Endothelial cell of umbilical vein (primary cell): ENCODE data around the gene PRPF40B. TPM values are rescaled to one million over a fixed set of nuclear protein-coding genes. Genes with fewer than 3 reads are reported as not detected.

Experiments
- BruUV-seq: library from RNA; stranded (reverse); fragments of 400-500 nt; replicated peaks from 2 replicates; lab custom pipeline; 2021; lab: Mats Ljungman, UMichigan
- CTCF ChIA-PET: fragments of 300-600, 350-600 bp; sonication (Branson Sonifier 250); formaldehyde crosslinking; loops from one replicate; lab custom pipeline; 2021; ENCODE audit warnings: antibody characterized with exemption, inconsistent platforms; lab: Charles Lee
- POLR2A ChIA-PET: fragments of 300-600, 350-600 bp; sonication (Branson Sonifier 250); formaldehyde crosslinking; loops from one replicate; lab custom pipeline; 2021; ENCODE audit warnings: antibody characterized with exemption, inconsistent platforms; lab: Charles Lee
- DNase-seq: peaks from one replicate; pipeline ENCODE4 v3.0.0-alpha.2; 2011; ENCODE audit warnings: low read depth, low spot score
- FAIRE-seq: peaks from 2 replicates; lab custom pipeline; 2011; peaks lifted over from hg19 to GRCh38; lab: Jason Lieb, UNC
- H2AFZ ChIP-seq: 2 replicates; pipeline ENCODE4 v1.6.0; 2012; ENCODE audit warnings: low read depth, low read length, control low read depth, inconsistent platforms
- H3K27ac ChIP-seq: 2 replicates; pipeline ENCODE4 v1.5.1; 2011; ENCODE audit warnings: low read depth, mild to moderate bottlenecking, control low read depth, low read length, moderate library complexity; ENCODE audit not compliant: insufficient read depth
- H3K27me3 ChIP-seq, 2 experiments: 2 replicates each; pipeline versions ENCODE4 v1.6.0 to v1.6.1; 2011; ENCODE audit warnings: low read length in 2 of 2, mixed read lengths in 1 of 2; ENCODE audit not compliant: control insufficient read depth in 2 of 2, insufficient read depth in 2 of 2
- H3K36me3 ChIP-seq, 2 experiments: 2 replicates in 1 of 2; 3 replicates in 1 of 2; pipeline ENCODE4 v1.5.1; 2011; ENCODE audit warnings: low read length in 2 of 2, mild to moderate bottlenecking in 1 of 2, moderate library complexity in 1 of 2; ENCODE audit not compliant: control insufficient read depth in 2 of 2, insufficient read depth in 2 of 2; ENCODE audit errors: extremely low read depth in 1 of 2
- H3K4me1 ChIP-seq: 3 replicates; pipeline ENCODE4 v1.5.1; 2011; ENCODE audit warnings: mild to moderate bottlenecking, low read length; ENCODE audit not compliant: control insufficient read depth, insufficient read depth; ENCODE audit errors: extremely low read depth
- H3K4me2 ChIP-seq: 2 replicates; pipeline ENCODE4 v1.6.1; 2011; ENCODE audit warnings: low read length, control low read depth, mixed read lengths; ENCODE audit not compliant: insufficient read depth
- H3K4me3 ChIP-seq, 3 experiments: fragments of 200-600 bp in 1 of 3; sonication (generic), shearing (Covaris generic) in 1 of 3; replicated peaks in 1 of 3; 2 replicates each; pipeline ENCODE4 v1.5.1; 2011 to 2016; ENCODE audit warnings: control low read depth in 3 of 3, low read length in 3 of 3, mild to moderate bottlenecking in 2 of 3, inconsistent platforms in 1 of 3, low read depth in 1 of 3, moderate library complexity in 1 of 3; ENCODE audit not compliant: insufficient read depth in 1 of 3
- H3K79me2 ChIP-seq: 2 replicates; pipeline ENCODE4 v1.6.0; 2012; ENCODE audit warnings: low read length, inconsistent platforms; ENCODE audit not compliant: control insufficient read depth, insufficient read depth
- H3K9ac ChIP-seq: replicated peaks from 2 replicates; pipeline ENCODE3; 2011; ENCODE audit warnings: low read length, control low read depth; ENCODE audit not compliant: insufficient read depth; ENCODE audit errors: extremely low read depth
- H3K9me1 ChIP-seq: replicated peaks from 3 replicates; pipeline ENCODE4 v1.6.0; 2011; ENCODE audit warnings: mild to moderate bottlenecking, low read length; ENCODE audit not compliant: control insufficient read depth, insufficient read depth; ENCODE audit errors: extremely low read depth
- H3K9me3 ChIP-seq: replicated peaks from 2 replicates; pipeline ENCODE4 v1.5.1; 2012; ENCODE audit warnings: low read length, inconsistent platforms; ENCODE audit not compliant: control insufficient read depth, insufficient read depth
- H4K20me1 ChIP-seq: replicated peaks from 2 replicates; pipeline ENCODE3; 2011; ENCODE audit warnings: mild to moderate bottlenecking, low read length; ENCODE audit not compliant: control insufficient read depth, insufficient read depth; ENCODE audit errors: extremely low read depth
- CTCF ChIP-seq, 2 donors: IDR thresholded peaks; 1 replicate in 1 of 2; 2 replicates in 1 of 2; pipeline ENCODE4 v1.5.1; 2011; ENCODE audit warnings: low read length in 2 of 2, mild to moderate bottlenecking in 2 of 2, moderate library complexity in 2 of 2, control low read depth in 1 of 2, inconsistent platforms in 1 of 2, low read depth in 1 of 2; ENCODE audit not compliant: insufficient read depth in 1 of 2; ENCODE audit errors: extremely low read depth in 1 of 2
- EZH2 ChIP-seq: IDR thresholded peaks from 2 replicates; pipeline ENCODE4 v1.6.1; 2012; ENCODE audit warnings: borderline replicate concordance, low read depth, mild to moderate bottlenecking, moderate library complexity, low read length, inconsistent platforms; ENCODE audit not compliant: severe bottlenecking
- FOS ChIP-seq: IDR thresholded peaks from 2 replicates; pipeline ENCODE4 v1.6.1; 2011; ENCODE audit warnings: mild to moderate bottlenecking, low read length, moderate library complexity, borderline replicate concordance; ENCODE audit not compliant: insufficient read depth
- GATA2 ChIP-seq: IDR thresholded peaks from 2 replicates; pipeline ENCODE4 v1.7.0; 2011; ENCODE audit warnings: low read depth, mild to moderate bottlenecking, moderate library complexity, mixed read lengths, low read length; ENCODE audit not compliant: insufficient read length, insufficient read depth
- JUN ChIP-seq: IDR thresholded peaks from 2 replicates; pipeline ENCODE4 v1.6.1; 2011; ENCODE audit warnings: borderline replicate concordance, low read depth; ENCODE audit not compliant: insufficient read length, insufficient read depth
- MAX ChIP-seq: IDR thresholded peaks from 2 replicates; pipeline ENCODE4 v1.6.1; 2011; ENCODE audit not compliant: insufficient read depth, insufficient read length
- MYC ChIP-seq: IDR thresholded peaks from one replicate; pipeline ENCODE4 v1.6.1; 2011; ENCODE audit warnings: mild to moderate bottlenecking, low read depth, low read length
- POLR2A ChIP-seq: IDR thresholded peaks from 2 replicates; pipeline ENCODE4 v1.6.1; 2012; ENCODE audit warnings: low read depth, mild to moderate bottlenecking, control low read depth, low read length
- POLR2AphosphoS5 ChIP-seq: IDR thresholded peaks from 2 replicates; pipeline ENCODE4 v1.6.1; 2012; ENCODE audit warnings: low read depth, mild to moderate bottlenecking, control low read depth, low read length, moderate library complexity; ENCODE audit not compliant: insufficient read depth
- dilution Hi-C: fragments of 300-500 bp; cut with MboI; formaldehyde crosslinking; loops from one replicate; pipeline ENCODE4 v1.15.0; 2019; ENCODE audit warnings: low sequenced_read_pairs; ENCODE audit not compliant: extremely low pct_ligation_motif_present
- intact Hi-C: fragments of 100-400 bp; cut with micrococcal nuclease; formaldehyde crosslinking; loops from one replicate; pipeline ENCODE4 v1.10.0; 2022
- polyA plus RNA-seq, 4 experiments: library from polyadenylated mRNA; depleted of rRNA in 3 of 4; stranded (reverse) in 3 of 4; unstranded in 1 of 4; fragments of >200 nt; gene quantifications; 2 replicates each; pipeline versions ENCODE4 v1.2.1 to v1.2.3, GENCODE V29; 2011 to 2012; ENCODE audit warnings: missing spikeins in 1 of 4
- total RNA-seq: library from RNA; stranded (reverse); gene quantifications from 2 replicates; pipeline ENCODE4 v1.2.3, GENCODE V29; 2021

PRPF40B gene
- total and polyA plus RNA-seq, 2 donors (not counting 3 experiments of a cell fraction or from before 2014, with no cell fraction given) = 5.4 to 9.9 TPM

- FAIRE-seq (no peak), DNase-seq (no peak)
- TF ChIP-seq EZH2 = no peak
- no peak for TF ChIP-seq POLR2A
- no peak for TF ChIP-seq GATA2
- no peak for TF ChIP-seq MAX
- TF ChIP-seq CTCF (IDR thresholded peaks at IDR 0.05; ENCODE audit: extremely low read depth in 1 of 2, insufficient read depth in 1 of 2, low read depth in 1 of 2, low read length in 2 of 2) = no peak
- no peak for TF ChIP-seq FOS
- no peak for TF ChIP-seq POLR2AphosphoS5
- no peak for TF ChIP-seq MYC
- no peak for TF ChIP-seq JUN
- Histone ChIP-seq H3K79me2 (no peaks in the 10 kb centered on the region), H3K4me3 (no peak overlapping the region), H3K9ac (no peak overlapping the region), H3K27me3 (no peaks in the 10 kb centered on the region), H3K4me1 (no peaks in the 10 kb centered on the region), H3K9me3 (no peaks in the 10 kb centered on the region), H3K27ac (no peak overlapping the region), H4K20me1 (no peaks in the 10 kb centered on the region), H3K9me1 (no peaks in the 10 kb centered on the region), H3K36me3 (no peaks in the 10 kb centered on the region), H3K4me2 (no peak overlapping the region), H2AFZ (no peak overlapping the region)
- ChIA-PET CTCF (interaction anchor here (1.0 to 7.1 kb wide), 7 partner anchors 45 to 291 kb away, joined by 4 to 181 read pairs (median 7); partner anchors contain the start of genes DNAJC22 and PRPF40B), POLR2A (no interaction called here)
- dilution Hi-C loops = no loop called here
- intact Hi-C loops = no loop called here
- BruUV-seq = no TSS peak
Observed at GRCh38 chr12:49578471-49579112, 44.8 kb upstream of the PRPF40B start.
